NCI-H748 (cell line): ENCODE results near the gene ATP9B.
"Not testable (repeated sequence)": the region's sequence is repeated elsewhere in the genome, so short reads cannot be mapped to it uniquely, and the experiment has no call there.

ENCODE experiments used
- DNase-seq: peaks from one replicate; lab custom pipeline; 2025; ENCODE audit not compliant: unreplicated experiment; lab: John Stamatoyannopoulos, UW

The ATP9B gene

DNA sequence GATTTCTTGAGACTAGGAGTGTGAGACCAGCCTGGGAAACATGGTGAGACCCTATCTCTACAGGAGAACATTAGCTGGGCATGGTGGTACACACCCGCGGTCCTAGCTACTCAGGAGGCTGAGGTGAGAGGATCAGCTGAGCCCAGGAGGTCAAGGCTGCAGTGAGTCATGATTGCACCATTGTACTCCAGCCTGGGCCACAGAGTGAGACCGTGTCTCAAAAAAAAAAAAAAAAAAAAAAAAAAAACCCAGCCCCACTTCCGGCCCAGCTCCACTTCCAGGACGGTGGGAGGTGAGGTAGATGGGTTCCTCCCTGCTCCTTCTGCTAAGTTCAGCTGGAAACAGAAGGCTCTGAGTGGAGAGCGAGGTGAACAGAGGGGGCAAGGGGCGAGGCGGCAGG lies 285.2 kb downstream of the ATP9B start:
- no peak for DNase-seq

DNA sequence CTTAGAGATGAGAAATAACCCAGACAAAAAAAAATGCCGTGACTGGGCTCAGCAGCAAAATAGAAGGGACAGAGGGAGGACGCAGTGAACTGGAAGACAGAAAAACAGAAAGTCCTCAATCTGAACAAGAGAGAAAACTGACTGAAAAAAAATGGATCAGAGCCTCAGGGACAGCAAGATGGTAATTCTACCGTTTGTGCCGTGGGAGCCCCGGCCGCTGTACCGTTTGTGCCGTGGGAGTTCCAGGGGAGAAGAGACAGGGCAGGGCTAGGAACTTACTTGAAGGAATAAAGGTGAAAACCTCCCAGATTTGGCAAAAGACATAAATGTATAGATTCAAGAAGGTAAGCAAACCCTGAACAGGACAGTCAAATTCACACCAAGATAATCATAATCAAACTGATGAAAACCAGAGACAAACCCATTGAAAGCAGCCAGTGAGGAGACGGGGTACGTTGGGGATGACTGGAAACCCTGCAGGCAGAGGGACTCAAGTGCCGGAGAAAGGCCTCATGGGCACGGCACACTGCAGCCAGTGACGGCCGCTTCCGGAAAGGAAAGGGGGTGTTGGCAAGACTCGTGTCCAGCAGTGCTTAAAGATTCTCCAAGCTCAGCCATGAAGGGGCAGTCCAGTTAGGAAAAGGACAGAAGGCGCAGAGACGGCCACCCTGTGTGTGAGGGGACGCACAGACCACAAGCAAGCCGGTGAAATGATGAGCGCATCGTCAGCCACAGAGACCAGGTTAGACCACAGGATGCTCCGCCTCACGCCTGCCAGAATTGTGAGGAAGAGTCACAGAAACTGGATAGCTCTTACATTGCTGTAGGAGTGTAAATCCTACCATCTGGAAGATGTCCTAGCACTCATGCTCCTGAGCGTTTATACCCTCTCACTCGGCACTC lies 286.5 kb downstream of the ATP9B start:
- no peak for DNase-seq

DNA sequence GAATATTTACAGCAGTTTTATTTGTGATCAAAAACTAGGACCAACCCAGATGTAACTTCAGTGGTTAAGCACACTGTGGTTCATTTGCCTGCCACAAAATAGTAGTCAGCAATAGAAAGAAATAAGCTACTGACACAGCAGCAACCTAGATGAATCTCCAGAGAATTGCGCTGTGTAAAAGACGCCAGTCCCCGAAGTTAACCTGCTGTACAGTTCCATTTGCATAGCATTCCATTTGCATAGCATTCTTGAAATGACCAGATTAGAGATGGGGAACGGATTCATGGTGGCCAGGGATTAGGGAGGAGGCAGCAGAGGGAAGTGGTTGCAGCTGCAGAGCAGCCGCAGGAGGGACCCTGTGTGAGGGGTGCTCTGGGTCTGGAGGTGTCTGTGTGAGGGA lies 287.2 kb downstream of the ATP9B start:
- no peak for DNase-seq

DNA sequence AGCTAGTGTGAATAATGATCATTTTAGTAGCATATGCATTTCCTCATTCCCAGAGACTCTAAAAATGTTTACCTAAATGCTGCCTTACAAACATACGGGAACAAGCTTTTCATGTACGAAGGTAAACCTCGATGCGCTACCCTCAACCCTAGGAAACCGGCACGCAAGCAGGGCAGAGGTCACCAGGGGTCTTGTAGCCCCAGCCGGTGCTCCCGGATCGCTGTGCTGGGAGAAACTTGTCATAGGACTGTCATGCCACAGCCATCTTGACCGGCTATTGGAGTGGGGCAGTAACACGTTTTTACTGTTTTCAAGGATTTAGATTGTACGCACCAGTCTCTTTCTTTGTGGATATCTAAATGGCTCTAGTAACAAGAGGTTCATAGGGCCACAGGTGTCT lies 291.7 kb downstream of the ATP9B start:
- DNase-seq: no peak

DNA sequence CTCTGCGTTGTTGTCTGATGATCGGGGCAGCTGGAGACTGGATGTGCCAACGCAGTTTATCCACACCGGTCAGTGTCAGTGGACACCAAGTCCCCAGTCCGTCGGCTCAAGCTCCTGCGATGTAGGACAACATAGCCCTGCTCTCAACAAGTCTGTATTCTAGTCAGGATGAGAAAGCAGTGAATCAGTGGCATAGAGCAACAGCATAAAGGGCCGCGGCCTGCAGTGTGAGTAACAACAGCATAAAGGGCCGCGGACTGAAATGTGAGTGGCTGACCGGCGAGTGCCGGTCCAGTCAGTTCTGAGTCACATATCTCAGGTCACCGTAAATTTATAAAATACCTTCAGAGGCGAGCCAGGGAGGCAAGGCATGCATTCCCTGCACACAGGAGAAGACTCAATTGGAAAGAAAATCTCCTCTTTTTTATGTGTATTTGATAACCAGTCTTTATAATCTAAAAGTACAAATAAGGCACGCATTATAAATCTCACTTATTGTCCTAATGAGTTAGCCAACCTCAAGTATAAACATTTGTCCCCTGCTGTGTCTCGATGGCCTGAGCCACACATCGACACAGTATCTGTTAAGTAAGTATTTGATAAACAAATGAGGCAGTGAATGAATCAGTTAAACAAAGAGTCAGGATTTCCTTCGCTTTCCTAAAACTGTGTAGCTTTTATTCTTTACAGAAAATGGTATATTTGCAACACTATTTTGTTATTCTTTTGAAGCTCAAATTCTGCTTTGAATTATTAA lies 292.8 kb downstream of the ATP9B start:
- no peak for DNase-seq

DNA sequence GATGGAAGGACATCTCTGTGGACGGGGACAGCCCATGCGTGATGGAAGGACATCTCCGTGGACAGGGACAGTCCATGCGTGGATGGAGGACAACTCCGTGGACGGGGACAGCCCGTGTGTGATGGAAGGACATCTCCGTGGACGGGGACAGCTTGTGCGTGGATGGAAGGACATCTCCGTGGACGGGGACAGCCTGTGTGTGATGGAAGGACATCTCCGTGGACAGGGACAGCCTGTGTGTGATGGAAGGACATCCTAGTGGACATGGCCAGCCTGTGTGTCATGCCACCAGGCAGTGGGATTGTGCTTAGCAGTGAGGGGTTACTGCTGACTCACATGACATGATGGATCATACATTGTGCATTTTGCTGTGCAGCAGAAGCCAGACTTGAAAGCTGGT lies 296.5 kb downstream of the ATP9B start:
- no peak for DNase-seq

DNA sequence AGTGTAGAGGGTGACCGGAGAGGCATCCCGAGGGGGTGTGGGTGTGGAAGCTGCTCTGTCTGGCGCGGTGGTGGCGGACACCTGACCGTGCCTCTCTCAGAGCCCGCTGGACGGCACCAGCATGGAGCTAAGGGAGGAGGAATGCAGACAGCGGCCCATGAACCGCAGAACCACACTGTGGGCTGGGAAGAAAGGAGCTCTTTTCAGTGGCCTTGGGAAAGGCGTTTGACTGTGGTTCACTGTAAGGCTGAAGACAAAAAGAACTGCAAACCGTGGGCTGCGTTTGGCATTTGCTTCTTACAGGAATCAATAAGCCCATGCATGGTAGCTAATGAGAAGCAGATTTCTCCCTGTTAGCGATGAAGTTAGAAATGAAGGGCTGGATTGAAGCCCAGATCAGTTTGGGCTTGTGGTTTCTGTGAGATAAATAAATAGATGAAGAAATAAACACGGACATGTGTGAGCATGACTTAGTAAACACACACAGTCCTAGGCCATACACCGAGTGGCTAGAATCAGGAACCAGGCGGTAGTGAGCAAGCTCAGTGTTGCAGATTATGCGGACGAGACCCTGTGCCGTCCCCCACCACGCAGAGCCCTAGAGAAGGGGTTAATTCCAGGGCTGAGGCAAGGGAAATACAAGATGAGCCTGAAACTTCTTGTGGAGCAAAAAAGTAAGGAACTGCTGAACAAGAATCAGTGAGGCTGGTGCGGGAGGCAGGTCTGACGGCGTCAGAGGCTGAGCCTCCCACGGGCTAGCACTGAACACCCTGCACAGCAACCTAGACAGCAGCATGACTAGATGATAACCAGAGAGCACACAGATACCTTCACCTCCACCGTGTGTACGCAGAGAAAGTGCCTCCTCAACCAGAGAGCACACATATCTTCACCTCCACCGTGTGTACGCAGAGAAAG lies 297.2 kb downstream of the ATP9B start:
- DNase-seq: no peak

DNA sequence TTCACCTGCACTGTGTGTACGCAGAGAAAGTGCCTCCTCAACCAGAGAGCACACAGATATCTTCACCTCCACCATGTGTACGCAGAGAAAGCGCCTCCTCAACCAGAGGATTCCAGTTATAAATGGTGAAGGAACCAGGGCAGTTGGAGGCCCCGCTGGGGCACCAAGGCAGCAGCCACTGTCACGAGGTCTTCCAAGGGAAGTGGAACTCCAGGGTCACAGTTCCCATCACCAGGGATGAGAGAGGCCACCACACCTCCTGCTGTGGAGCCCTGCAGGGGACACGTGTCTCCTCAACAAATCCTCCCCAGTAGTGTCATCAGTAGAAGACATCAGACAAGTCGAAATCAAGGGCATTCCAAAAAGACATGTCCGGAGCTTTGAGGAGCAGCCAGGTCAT lies 298.3 kb downstream of the ATP9B start:
- no peak for DNase-seq

DNA sequence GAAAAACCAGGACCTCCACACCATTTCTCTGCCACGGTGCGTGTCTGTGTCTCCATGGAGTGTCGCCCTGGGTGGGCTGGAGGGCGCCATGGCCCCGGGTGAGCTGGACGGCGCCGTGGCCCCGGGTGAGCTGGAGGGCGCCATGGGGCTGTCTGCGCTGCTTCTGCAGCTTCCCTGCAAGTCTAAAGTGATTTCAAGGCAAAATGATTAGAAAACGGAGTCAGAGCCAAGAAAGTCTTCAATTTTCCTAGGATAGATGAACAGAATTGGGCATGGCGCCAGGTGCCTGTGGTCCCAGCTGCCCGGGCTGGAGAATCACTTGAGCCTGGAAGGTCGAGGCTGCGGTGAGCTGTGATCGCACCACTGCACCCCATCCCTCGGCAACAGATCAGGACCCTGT lies 298.8 kb downstream of the ATP9B start:
- no peak for DNase-seq

DNA sequence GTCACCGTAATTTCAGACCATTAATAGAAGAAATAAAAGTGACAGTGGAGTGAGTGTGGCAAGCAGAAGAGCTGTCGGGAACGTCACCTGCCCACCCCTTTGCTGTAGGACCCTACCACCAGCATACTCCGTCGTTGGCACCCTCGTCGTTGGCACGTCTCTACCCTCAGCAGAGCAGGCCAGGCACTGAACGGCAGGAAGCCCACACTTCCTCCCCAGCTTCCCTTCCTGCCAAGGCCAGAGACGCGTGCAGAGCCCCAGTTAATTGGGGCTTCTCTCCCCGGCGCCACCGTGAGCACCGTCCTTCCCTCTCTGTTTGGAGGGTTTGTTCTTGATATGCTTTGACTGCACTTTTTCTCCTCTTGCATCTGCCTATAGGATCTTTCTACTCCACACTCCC lies 299.5 kb downstream of the ATP9B start:
- no peak for DNase-seq

DNA sequence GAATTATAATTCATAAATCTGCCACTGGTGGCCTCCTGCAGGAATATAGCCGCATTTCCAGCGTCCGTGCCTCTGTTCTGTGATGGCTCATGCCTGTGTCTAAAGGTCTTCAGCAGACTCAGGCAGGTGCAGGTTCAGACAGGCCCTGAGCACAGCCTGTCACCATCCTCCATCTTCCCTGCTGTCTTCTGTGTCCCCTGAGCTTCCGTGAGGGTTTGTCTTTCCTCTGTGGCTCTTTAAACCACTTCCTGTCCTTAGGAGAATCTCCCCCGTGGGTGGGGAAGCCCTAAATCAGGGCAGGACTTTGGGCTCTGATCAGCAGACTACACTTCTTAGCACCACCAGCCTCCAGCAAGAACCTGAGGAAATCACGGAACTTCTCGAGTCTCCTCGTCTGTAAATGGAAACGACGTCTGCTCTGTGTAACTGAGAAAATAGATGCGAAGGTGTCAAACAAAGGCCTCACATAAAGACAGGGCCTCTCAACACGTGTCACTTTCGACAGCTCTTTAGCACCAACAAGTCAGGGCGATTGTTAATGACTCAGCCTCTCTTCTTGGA lies 302.4 kb downstream of the ATP9B start:
- DNase-seq: no peak

DNA sequence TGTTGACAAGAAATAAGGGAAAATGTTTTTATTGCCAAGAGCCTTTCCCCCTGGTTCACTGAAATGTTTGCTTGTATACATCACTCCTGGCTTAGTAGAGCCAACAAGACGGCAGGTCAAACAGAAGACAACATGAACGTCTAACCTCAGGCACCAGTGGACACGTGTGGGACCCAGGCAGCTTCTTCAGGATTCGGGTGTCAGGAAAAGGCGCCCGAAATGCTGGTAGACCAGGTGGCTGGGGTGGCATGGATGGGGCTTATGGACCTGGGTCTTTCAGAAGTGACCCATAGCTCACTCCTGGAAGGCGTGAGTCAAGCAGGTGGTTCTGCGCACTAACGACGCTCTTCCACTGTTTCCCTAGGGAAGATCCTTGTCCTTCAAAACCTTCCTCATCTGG lies 303.3 kb downstream of the ATP9B start:
- no peak for DNase-seq

DNA sequence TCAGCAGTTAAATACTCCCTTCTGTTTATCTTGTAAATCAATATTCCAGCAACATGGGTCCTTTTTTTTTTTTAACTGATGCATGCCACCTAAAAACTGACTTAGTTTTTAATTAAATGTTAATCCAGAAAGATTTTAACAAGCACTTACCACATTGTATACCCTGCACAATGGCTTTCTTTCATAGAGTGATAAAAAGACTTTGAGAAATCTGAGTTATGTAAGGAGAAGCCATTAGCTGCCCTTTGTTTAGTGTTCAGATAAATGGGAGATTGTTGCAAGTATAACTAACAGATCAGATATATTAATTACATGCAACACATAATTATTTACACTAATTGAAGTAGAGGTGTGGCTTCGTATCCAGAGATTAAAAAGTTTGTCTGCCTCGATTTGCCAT lies 303.8 kb downstream of the ATP9B start:
- DNase-seq: no peak

DNA sequence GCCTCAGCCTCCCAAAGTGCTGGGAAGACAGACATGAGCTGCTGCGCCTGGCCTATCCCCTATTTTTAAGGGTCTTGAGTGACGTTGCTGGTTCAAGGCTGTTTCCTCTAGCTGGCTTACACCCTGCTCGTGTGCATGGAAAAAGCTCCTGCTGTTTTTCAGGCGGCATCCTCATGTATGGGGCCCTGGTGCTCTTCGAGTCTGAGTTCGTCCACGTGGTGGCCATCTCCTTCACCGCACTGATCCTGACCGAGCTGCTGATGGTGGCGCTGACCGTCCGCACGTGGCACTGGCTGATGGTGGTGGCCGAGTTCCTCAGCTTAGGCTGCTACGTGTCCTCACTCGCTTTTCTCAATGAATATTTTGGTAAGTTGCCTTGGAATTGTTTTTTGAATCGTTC lies 304.5 kb downstream of the ATP9B start:
- DNase-seq: no peak

DNA sequence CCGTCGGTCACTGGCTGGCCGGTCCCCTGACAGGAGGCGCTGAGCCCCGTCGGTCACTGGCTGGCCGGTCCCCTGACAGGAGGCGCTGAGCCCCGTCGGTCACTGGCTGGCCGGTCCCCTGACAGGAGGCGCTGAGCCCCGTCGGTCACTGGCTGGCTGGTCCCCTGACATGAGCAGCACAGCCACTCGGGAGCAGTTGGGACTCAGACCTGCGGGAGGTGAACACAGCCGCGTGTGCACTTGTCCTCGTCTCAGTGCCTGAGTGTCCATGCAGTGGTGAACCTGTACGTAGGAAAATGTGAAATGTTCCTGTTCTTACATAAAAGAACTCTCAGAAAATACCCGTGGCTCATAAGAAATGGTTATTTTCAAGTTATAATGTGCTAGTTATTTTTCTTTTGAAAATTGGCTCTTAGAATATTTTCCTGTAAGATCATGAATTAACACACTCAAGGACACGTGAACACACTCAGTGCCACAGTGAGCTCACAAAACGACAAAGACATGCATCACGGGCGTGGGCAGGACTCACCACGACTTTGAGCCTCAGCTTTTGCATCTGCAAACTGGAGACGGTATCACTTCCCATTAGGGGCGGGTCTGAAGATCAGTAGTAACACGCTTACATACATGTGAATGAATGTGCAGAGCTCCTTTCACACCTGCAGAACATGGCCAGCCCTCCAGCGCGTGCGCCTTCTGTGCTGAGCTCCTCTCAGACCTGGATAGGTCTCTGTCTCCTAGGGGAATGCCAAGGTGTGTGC lies 305.4 kb downstream of the ATP9B start:
- no peak for DNase-seq

DNA sequence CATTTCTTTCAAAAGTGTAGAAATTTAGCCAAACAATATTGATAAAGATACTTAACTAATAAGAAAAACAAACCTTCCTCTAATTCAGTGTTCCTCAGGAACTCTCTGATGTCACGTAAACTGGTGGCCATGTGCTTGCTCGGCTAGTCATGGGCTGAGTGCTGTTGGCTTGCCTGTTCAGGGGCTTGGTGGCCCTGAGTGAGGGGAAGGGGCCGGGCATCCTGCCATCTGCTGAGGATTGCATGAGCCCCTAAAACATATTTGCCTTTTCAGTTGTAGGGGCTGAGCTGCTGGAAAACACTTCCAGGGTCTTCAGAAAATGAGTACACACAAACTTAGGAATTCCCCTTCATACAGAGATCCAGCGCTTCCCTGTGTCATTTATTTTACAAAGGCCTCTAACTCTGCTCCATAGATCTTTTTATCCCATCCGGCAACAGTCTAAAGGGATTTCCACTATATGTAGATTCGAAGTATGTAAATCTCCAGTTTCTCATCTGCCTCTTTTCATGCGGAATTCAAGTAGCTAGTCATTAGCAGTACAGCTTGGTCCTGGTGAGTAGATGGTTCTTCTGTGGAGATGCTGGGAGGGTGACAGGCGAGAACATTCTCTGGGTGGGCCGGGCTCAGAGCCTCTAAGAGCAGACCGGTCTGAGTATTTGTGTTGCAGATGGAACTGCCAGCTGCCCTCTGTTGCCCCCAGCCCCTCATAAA lies 306.4 kb downstream of the ATP9B start:
- DNase-seq: no peak

DNA sequence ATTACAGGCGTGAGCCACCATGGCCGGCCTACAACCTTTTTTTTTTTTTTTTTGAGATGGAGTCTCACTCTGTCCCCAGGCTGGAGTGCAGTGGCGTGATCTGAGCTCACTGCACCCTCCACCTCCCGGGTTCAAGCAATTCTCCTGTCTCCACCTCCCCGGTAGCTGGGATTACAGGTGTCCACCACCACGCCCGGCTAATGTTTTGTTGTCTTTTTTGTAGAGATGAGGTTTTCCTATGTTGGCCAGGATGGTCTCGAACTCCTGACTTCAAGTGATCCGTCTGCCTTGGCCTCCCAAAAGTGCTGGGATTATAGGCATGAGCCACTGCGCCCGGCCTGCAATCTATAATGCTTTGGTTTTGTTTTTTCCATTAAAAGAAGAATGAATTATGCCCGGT lies 307.5 kb downstream of the ATP9B start:
- not testable (repeated sequence) for DNase-seq

DNA sequence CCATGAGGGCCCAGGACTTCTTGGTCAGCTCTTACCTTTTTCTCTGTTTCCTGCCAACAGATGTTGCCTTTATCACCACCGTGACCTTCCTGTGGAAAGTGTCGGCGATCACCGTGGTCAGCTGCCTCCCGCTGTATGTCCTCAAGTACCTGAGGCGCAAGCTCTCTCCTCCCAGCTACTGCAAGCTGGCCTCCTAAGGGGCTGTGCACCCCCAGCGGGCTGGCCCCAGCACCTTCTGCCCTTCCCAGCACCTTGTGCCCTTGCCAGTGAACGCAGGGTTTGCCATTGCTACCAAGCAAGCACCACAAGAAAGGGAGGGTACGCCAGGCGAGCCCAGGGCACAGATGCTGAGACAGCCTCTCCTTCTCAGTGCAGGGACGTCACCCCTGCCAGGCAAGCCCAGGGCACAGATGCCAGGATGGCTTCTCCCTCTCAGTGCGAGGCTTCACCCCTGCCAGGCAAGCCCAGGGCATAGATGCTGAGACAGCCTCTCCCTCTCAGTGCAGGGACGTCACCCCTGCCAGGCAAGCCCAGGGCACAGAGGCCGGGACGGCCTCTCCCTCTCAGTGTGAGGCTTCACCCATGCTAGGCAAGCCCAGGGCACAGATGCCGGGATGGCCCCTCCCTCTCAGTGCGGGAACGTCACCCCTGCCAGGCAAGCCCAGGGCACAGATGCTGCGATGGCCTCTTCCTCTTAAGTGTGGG lies 308.1 kb downstream of the ATP9B start:
- no peak for DNase-seq
